HG02678 (cell line): ENCODE results near the gene NHLH1.

Experiments
- ATAC-seq: cut with Tn5 transposase; IDR thresholded peaks from one replicate; pipeline ENCODE4 v1.9.1; 2021; ENCODE audit warnings: mild to moderate bottlenecking, moderate library complexity; ENCODE audit not compliant: unreplicated experiment

The NHLH1 gene

GRCh38 chr1:160358073-160358472 lies 8.8 kb upstream of the NHLH1 start:
- ATAC-seq = no peak

DNA sequence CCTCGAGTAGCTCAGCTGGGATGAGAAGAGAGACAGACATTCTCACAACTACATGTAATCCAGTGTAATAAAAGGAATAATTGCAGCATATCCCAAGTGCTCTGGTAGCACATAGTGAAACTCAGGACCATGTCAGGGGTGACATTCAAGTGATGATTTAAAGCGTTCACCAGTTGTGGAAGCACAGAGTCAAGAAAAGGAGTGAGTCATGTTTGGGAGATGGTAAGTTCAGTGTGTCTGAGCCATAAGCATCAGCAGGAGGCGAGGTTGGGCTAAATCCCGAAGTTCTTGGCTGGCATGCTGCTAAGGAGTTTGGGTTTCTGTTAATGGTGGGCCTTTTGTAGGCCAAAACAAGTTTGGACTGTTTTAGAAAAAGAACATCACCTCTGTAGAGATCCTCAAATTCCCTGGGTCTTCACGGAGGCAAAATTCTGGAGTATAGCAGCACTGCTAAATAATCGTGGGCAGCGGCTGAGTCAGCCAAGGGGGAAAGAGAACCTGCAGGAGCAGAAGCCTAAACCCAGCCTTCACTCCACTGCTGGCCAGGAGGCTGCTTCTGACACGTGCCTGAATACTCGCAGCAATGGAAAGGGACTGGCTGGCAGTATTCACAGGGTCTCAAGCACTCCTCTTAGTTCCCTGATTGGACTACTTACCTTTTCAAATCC lies 7.2 kb upstream of the NHLH1 start:
- no peak for ATAC-seq

DNA sequence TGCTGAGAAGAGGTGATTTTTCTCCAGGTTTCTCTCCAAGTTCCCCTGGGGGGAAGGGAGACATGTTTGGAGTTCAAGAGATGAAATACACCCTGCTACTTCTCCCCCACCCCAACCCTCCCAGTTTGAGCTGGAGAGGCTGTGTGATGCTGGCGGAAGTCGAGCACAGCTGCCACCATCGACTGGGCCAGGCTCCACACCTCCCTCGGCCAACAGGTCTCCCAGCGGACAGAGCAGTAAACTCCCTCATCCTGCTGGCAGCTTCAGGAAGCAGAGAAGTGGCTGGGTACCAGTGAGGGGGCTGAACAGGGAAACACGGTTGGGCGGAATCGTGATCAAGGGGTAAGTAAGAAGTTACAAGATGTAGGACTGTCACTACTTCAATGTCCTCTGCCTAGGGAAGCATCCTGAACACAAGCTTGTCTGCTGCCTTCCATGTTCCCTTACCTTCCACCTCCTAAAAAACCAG lies 6.6 kb upstream of the NHLH1 start:
- no peak for ATAC-seq

- ATAC-seq = no peak
Measured at GRCh38 chr1:160361199-160361598, 5.7 kb upstream of the NHLH1 start.

DNA sequence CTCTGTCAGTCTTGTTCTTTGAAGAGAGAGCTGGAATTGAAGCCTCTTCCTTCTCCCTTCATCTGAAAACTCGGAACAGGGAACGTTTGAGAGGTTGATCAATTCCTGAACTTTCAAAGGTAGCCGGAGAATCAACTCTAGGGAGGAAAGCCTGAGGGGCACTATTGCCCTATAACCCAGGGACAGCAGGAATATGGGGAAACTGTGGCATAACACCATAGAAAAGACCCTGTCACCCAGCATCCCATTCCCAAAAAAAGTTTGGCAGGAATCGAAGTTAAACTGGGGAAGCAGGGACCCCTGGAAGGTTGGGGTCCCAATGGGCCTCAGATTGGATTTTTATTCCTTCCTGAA lies 5.1 kb upstream of the NHLH1 start:
- ATAC-seq = no peak

GRCh38 chr1:160362168-160362957 lies 4.5 kb upstream of the NHLH1 start:
- ATAC-seq = no peak

GRCh38 chr1:160363010-160363409 lies 3.9 kb upstream of the NHLH1 start:
- ATAC-seq = no peak

GRCh38 chr1:160363951-160364735 lies 2.7 kb upstream of the NHLH1 start:
- ATAC-seq = no peak

- no peak for ATAC-seq
Measured at GRCh38 chr1:160365325-160365724, 1.5 kb upstream of the NHLH1 start.

DNA sequence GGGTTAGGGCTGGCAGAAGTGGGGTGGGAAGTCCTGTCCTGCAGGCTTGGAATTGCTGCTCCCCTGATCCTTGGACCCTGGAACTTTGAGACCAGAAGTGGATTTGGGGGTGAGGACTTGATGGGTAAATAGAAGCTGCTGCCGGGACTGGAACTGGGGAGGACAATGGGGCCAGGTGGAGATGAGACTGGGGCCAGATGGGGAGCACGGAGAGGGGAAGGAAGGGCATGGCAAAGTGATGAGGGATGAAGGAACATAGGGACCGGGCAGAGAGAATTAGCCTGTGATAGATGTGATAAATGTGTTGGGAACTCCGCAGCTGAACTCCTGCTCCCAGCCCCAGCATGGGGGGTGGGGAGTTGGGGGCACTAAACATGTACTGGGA lies 637 bp downstream of the NHLH1 start:
- no peak for ATAC-seq

DNA sequence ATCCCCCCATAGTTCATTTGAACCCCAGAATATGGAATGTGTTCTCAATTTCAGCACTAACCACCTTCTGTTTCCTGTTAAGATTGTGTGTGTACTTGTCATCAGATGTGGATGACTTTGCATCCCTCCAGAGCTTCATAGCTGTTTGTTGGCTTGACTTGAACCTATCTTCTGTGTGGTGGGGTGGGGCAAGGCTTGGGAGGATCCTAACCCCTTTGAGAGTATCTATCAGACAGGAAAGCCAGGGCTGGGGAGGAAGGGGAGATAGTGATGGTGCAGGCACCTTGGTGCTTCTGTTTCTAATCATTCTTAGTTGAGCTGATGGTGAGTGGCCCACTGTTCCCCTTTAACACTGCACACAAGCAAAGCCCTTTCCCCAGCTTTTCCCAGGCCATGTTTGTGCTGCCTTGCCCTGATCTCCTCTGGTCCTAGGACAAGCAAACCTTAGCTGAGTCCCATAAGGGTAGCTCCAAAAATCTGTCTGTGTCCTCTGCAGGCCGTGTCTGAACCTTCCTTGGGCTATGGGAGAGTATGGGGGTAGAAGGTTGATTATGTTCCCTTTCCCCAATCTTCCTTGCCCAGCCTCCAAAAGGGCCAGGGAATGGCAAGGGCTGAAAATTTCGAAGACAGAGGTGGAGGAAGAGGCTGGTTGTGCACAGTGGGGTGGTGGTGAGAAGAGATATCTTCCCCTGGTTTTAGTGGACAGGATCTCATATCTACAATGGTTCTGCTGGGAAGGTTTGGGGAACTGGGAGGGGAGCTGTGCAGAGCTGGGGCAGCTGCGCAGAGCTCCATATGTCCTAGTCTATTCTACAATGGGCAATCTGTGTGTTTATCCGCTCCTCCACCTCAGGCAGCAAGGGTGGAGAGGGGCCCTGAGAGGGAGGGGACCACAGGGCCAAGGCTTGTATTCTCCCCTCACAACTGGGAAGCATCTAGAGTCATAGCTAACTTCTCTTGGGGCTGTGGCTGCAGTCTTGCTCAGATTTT lies 1.4 kb downstream of the NHLH1 start:
- no peak for ATAC-seq

DNA sequence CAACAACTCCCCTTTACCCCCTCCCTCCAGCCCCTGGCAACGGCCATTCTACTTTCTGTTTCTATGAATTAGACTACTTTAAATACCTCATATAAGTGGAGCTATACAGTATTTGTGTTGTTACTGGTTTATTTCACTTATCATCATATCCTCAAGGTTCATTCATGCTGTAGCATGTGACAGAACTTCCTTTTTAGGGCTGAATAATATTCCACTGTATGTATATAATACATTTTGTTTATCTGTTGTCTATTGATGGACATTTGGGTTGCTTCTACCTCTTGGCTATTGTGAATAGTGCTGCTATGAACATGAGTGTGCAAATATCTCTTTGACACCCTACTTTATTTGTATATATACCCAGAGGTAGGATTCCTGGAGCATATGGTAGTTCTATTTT lies 2.2 kb downstream of the NHLH1 start:
- ATAC-seq = no peak

GRCh38 chr1:160370561-160371345 lies 3.9 kb downstream of the NHLH1 start:
- ATAC-seq = no peak

GRCh38 chr1:160371346-160371631 lies 4.4 kb downstream of the NHLH1 start:
- no peak for ATAC-seq

- no peak for ATAC-seq
Measured at GRCh38 chr1:160371756-160372155, 4.9 kb downstream of the NHLH1 start.

GRCh38 chr1:160373696-160374095 lies 6.8 kb downstream of the NHLH1 start:
- ATAC-seq = no peak

DNA sequence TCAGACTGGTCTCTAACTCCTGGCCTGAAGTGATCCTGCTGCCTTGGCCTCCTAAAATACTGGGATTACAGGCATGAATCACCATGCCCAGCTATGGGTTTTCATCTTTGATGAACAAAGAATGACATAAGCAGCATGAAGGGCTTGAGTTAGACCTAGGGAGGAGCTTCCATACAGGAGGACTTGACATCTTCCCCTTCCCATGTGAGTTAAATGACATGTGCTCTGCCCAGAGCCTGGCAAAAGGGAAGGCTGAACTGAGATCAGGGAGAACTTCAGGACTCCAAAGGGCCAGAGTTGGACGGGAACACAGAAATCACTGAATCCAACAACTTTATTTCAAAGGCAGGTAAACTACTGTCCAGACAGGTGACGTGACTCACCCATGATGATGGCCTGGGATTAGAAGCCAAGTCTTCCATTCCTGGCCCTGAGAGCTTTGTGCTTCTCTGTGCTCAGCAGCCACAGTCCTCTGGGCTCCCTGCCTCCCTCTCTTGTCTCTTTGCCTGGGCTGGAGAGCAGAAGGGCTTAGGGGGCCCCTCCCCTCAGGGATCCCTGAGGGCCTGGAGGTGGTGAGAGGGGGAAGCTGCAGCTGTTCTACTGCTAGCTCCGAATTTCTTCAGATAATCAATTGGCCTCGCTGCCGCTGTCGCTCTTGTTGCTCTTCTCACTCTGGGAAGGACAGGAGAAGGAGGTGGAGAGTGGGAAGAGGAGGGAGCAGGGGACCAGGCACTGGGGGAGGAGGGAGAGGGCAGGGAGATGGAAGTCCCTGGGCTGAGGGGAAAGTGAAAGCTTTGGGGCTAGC lies 7.6 kb downstream of the NHLH1 start:
- no peak for ATAC-seq

DNA sequence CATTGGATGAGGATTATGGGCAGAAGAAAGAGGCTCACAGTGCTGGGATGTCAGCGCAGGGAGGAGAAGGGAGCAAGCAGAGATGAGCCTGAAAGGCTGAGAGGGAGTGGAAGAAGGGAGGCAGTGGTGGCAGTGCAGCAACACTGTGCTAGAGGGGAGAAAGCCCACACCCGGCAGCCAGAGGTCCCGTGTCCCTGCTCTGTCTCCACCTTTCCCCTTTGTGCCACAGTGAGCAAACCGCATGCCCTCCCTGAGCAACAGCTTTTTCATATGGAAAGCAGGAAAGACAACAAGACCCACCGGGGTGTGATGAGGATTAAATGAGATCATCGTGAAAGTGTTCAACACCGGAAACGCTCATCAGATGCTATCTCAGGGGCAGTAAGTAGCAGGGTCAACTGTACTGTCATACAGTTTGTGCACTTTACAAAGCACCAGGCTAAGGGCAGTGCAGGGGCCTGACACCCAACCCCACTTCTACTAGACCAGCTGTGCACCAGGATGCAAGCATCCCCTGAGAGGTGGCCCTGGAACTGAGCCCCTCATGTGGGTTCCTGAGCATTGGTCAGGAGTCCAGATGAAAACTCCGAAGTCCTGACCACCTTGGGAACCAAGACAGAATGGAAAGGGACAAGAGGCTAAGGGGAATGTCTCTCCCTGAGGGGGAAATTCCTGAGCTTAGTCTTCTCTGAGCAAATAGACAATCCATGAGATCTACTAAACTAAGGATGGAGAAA lies 9.1 kb downstream of the NHLH1 start:
- peak; percentile 48 for ATAC-seq
